HepG2 (cell line): ENCODE data around the gene GPR137. TPM values are rescaled to one million over a fixed set of nuclear protein-coding genes. Genes with fewer than 3 reads are reported as not detected.

Source experiments
- CREB1 ChIP-seq, 2 experiments: fragments of 450-650 bp in 1 of 2; IDR thresholded peaks; 2 replicates each; pipeline ENCODE4 v1.6.1; 2016 to 2017; ENCODE audit warnings: control low read depth in 1 of 2, mild to moderate bottlenecking in 1 of 2, missing compliant biosample characterization in 1 of 2, missing genetic modification characterization in 1 of 2
- CTCF ChIP-seq: sonication (generic); formaldehyde crosslinking; IDR thresholded peaks from 2 replicates; pipeline ENCODE4 v1.5.0; 2020; ENCODE audit warnings: mild to moderate bottlenecking, missing genetic modification reagents, moderate library complexity
- DR1 ChIP-seq: sonication (generic); formaldehyde crosslinking; IDR thresholded peaks from 2 replicates; pipeline ENCODE4 v1.8.0; 2021; ENCODE audit warnings: mild to moderate bottlenecking, missing genetic modification reagents, inconsistent platforms
- HDAC1 ChIP-seq: sonication (generic); formaldehyde crosslinking; IDR thresholded peaks from 2 replicates; pipeline ENCODE4 v1.5.1; 2020; ENCODE audit warnings: mild to moderate bottlenecking, missing genetic modification reagents
- HES4 ChIP-seq: sonication (generic); formaldehyde crosslinking; IDR thresholded peaks from 2 replicates; pipeline ENCODE4 v1.9.0; 2021; ENCODE audit warnings: mild to moderate bottlenecking, missing genetic modification reagents, borderline replicate concordance
- RAD51 ChIP-seq: fragments of 450-650 bp; IDR thresholded peaks from 2 replicates; pipeline ENCODE4 v1.6.1; 2016; ENCODE audit warnings: borderline replicate concordance
- RNF2 ChIP-seq: fragments of 450-650 bp; conservative IDR thresholded peaks from 2 replicates; pipeline ENCODE4 v1.6.1; 2016; ENCODE audit warnings: low read depth
- RXRB ChIP-seq: IDR thresholded peaks from 2 replicates; pipeline ENCODE4 v1.6.1; 2016; ENCODE audit warnings: borderline replicate concordance, missing genetic modification reagents, missing compliant biosample characterization
- THAP11 ChIP-seq: IDR thresholded peaks from 2 replicates; pipeline ENCODE4 v1.6.1; 2016; ENCODE audit warnings: missing biosample characterization, missing genetic modification reagents
- ZBTB2 ChIP-seq: sonication (generic); formaldehyde crosslinking; IDR thresholded peaks from 2 replicates; pipeline ENCODE4 v1.8.0; 2022; ENCODE audit warnings: low read depth, missing genetic modification reagents
- ZBTB3 ChIP-seq: sonication (generic); formaldehyde crosslinking; IDR thresholded peaks from 2 replicates; pipeline ENCODE4 v1.4.0; 2020; ENCODE audit warnings: low read depth, mild to moderate bottlenecking, moderate library complexity, missing genetic modification reagents, borderline replicate concordance
- ZFP41 ChIP-seq: sonication (generic); formaldehyde crosslinking; IDR thresholded peaks from 2 replicates; pipeline ENCODE4 v1.4.0; 2020; ENCODE audit warnings: mild to moderate bottlenecking, missing genetic modification reagents, borderline replicate concordance
- ZKSCAN5 ChIP-seq: sonication (generic); formaldehyde crosslinking; IDR thresholded peaks from 2 replicates; pipeline ENCODE4 v1.5.1; 2020; ENCODE audit warnings: mild to moderate bottlenecking, missing genetic modification reagents
- ZNF263 ChIP-seq: sonication (generic); formaldehyde crosslinking; IDR thresholded peaks from 2 replicates; pipeline ENCODE4 v1.4.0; 2020; ENCODE audit warnings: missing genetic modification reagents
- ZNF451 ChIP-seq: sonication (generic); formaldehyde crosslinking; IDR thresholded peaks from 2 replicates; pipeline ENCODE4 v1.5.0; 2020; ENCODE audit warnings: mild to moderate bottlenecking, missing genetic modification reagents
- ZNF780A ChIP-seq: sonication (generic); formaldehyde crosslinking; IDR thresholded peaks from 2 replicates; pipeline ENCODE4 v1.8.0; 2022; ENCODE audit warnings: mild to moderate bottlenecking, missing genetic modification reagents, moderate library complexity
- ZNF781 ChIP-seq: sonication (generic); formaldehyde crosslinking; IDR thresholded peaks from 2 replicates; pipeline ENCODE4 v1.5.1; 2020; ENCODE audit warnings: borderline replicate concordance, mild to moderate bottlenecking, missing genetic modification reagents; ENCODE audit errors: not compliant biosample characterization
- ZSCAN22 ChIP-seq: sonication (generic); formaldehyde crosslinking; IDR thresholded peaks from 2 replicates; pipeline ENCODE4 v1.4.0; 2020; ENCODE audit warnings: mild to moderate bottlenecking, missing genetic modification reagents
- ZZZ3 ChIP-seq: sonication (generic); formaldehyde crosslinking; IDR thresholded peaks from 2 replicates; pipeline ENCODE4 v1.4.0; 2020; ENCODE audit warnings: missing genetic modification reagents, mild to moderate bottlenecking, borderline replicate concordance
- polyA plus RNA-seq, 8 experiments: library from polyadenylated mRNA; depleted of rRNA in 3 of 8; stranded (reverse) in 7 of 8; unstranded in 1 of 8; fragments of >200 nt; fragmentation: Illumina TruSeq in 4 of 8; extraction: Trizol in 4 of 8; gene quantifications; 2 replicates each; pipeline versions ENCODE4 v1.2.1 to v1.2.3, GENCODE V29; 2011 to 2016; ENCODE audit warnings: low read depth in 4 of 8, missing spikeins in 1 of 8, mixed read lengths in 1 of 8; ENCODE audit not compliant: insufficient read depth in 1 of 8
- total RNA-seq, 5 experiments: library from RNA; depleted of rRNA; stranded (reverse); fragments of >200 nt; fragmentation: Illumina TruSeq; extraction: Trizol; gene quantifications; 2 replicates each; pipeline ENCODE4 v1.2.3, GENCODE V29; 2016; ENCODE audit warnings: low read depth in 1 of 5
- TF ChIP-seq, protein P1 (sequence below): sonication (generic); formaldehyde crosslinking; conservative IDR thresholded peaks from 2 replicates; pipeline ENCODE4 v1.4.0; 2020; ENCODE audit warnings: mild to moderate bottlenecking, missing genetic modification reagents, moderate library complexity

The GPR137 gene
- total and polyA plus RNA-seq, 2 of the 13 experiments (the other 11 are each of a cell fraction or from before 2014, with no cell fraction given): 8.5 to 13.2 TPM

DNA sequence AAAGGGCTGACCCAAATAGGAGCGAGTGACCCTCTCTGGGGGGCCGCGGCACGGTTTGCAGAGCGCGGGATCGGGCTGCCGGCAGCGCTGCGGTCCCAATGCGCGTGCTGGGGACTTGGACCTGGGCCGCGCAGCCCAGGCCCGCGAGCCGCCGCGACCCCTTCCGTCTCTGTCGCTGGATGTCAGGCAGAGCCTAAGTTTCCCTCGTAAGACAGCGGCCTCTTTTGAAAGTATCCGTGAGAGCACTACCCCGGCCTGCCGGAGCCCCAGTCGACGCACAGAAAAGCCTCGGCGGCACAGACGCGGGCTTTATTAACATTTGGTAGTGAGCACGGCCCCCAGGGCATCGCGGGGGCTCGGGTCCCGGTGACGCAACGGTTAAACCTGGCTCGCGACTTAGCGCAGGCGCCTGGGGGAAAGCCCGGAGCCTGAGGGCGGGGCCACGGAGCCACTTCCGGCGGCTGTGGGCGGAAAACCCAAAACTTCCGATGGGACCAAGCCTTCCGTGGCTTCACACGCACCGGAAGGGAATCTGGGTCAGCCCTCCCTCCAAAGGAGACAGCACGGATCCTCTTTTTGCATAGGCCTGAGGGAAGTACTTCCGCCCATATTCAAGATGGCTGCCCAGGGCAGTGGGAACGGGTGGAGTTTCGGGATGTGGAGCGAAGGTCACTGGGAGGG lies 16.0 kb upstream of the GPR137 start (continued):
- TF ChIP-seq HDAC1 (CRISPR knock-in tag) (peak; percentile 78; the same call in 1 of the 2 replicates), HES4 (CRISPR knock-in tag) (no peak), ZZZ3 (CRISPR knock-in tag) (peak; percentile 32; the same call in 1 of the 2 replicates), RNF2 (no peak), ZNF451 (CRISPR knock-in tag) (no peak; the same call in 1 of the 2 replicates), ZBTB2 (peak; percentile 73; the same call in 1 of the 2 replicates), ZNF780A (no peak), ZKSCAN5 (CRISPR knock-in tag) (no peak), CTCF (CRISPR knock-in tag) (peak; percentile 29; the same call in 1 of the 2 replicates), ZSCAN22 (no peak), RAD51 (no peak), THAP11 (peak; percentile 97), ZNF263 (CRISPR knock-in tag) (no peak), DR1 (CRISPR knock-in tag) (no peak), ZFP41 (CRISPR knock-in tag) (no peak), CREB1 (IDR thresholded peaks at IDR 0.05) (peak; percentile 70), CREB1 (CRISPR knock-in tag; IDR thresholded peaks at IDR 0.05) (peak; percentile 93), ZNF781 (CRISPR knock-in tag) (no peak), RXRB (CRISPR knock-in tag) (peak; percentile 93), ZBTB3 (CRISPR knock-in tag) (no peak)
- TF ChIP-seq, protein P1, sequence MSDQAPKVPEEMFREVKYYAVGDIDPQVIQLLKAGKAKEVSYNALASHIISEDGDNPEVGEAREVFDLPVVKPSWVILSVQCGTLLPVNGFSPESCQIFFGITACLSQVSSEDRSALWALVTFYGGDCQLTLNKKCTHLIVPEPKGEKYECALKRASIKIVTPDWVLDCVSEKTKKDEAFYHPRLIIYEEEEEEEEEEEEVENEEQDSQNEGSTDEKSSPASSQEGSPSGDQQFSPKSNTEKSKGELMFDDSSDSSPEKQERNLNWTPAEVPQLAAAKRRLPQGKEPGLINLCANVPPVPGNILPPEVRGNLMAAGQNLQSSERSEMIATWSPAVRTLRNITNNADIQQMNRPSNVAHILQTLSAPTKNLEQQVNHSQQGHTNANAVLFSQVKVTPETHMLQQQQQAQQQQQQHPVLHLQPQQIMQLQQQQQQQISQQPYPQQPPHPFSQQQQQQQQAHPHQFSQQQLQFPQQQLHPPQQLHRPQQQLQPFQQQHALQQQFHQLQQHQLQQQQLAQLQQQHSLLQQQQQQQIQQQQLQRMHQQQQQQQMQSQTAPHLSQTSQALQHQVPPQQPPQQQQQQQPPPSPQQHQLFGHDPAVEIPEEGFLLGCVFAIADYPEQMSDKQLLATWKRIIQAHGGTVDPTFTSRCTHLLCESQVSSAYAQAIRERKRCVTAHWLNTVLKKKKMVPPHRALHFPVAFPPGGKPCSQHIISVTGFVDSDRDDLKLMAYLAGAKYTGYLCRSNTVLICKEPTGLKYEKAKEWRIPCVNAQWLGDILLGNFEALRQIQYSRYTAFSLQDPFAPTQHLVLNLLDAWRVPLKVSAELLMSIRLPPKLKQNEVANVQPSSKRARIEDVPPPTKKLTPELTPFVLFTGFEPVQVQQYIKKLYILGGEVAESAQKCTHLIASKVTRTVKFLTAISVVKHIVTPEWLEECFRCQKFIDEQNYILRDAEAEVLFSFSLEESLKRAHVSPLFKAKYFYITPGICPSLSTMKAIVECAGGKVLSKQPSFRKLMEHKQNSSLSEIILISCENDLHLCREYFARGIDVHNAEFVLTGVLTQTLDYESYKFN (CRISPR knock-in tag): 0 out of 2 replicates have a peak, but pooled peaks have one; percentile 38
